ENCODE data around the gene FLNC. TPM values are rescaled to one million over a fixed set of nuclear protein-coding genes. Genes with fewer than 3 reads are reported as not detected.

The FLNC gene
- total RNA-seq, 1 experiment from 2014 or later: not detected

DNA sequence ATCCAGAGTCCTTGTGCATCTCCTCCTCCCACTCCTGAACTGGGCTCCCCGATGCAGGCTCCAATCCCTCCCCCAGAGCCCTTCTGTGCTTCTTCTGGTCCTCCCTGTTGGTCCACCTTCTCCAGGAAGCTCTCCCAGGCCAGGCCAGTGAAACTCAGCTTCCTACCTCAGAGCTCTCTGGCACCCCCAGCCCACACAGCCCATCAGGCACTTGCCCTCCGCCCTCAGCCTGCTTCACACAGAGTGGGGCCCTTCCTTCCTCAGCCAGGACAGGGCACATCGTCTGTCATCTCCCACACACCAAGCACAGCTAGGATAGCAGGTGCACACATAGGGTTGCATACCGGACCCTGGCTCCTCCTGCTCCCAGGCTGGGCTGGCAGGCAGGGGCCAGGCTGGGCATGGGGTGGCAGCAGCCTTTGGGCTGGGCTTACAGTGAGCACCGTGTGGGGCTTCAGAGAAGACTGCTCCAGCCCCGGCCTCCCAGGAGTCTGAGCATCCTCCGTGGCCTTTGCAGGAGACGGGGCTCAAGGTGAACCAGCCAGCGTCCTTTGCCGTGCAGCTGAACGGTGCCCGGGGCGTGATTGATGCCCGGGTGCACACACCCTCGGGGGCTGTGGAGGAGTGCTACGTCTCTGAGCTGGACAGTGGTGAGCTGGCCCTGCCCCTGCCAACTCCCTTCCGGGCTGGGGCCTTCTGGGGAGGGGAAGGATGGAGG lies 26.0 kb downstream of the FLNC start:
- no peaks in the 10 kb centered on the region for H3K9me2 ChIP-seq (replicated peaks; ENCODE audit: insufficient read depth, low read length)
- no peak overlapping the region for H2AFZ ChIP-seq (ENCODE audit: low read length)
- H3K27ac ChIP-seq (ENCODE audit: low read length): no peak overlapping the region
- H3K79me2 ChIP-seq (ENCODE audit: low read length): no peaks in the 10 kb centered on the region
- H3K4me1 ChIP-seq (ENCODE audit: low read length): peaks cover 17% of the 10 kb centered on the region
- no peak for DNase-seq
- H4K20me1 ChIP-seq (ENCODE audit: insufficient read depth, low read depth, low read length): no peaks in the 10 kb centered on the region
- no peak overlapping the region for H3K4me2 ChIP-seq (ENCODE audit: low read depth, low read length, poor library complexity, severe bottlenecking)
- no peaks in the 10 kb centered on the region for H3K27me3 ChIP-seq (ENCODE audit: low read length)
- H3K36me3 ChIP-seq (ENCODE audit: insufficient read depth, low read length): no peaks in the 10 kb centered on the region
- no peaks in the 10 kb centered on the region for H3K9me3 ChIP-seq (ENCODE audit: low read length)
- peak overlapping the region; percentile 24; the same call in 1 of the 2 replicates for H3K9ac ChIP-seq (ENCODE audit: low read length)
- no peak overlapping the region for H3K4me3 ChIP-seq (ENCODE audit: low read length)

DNA sequence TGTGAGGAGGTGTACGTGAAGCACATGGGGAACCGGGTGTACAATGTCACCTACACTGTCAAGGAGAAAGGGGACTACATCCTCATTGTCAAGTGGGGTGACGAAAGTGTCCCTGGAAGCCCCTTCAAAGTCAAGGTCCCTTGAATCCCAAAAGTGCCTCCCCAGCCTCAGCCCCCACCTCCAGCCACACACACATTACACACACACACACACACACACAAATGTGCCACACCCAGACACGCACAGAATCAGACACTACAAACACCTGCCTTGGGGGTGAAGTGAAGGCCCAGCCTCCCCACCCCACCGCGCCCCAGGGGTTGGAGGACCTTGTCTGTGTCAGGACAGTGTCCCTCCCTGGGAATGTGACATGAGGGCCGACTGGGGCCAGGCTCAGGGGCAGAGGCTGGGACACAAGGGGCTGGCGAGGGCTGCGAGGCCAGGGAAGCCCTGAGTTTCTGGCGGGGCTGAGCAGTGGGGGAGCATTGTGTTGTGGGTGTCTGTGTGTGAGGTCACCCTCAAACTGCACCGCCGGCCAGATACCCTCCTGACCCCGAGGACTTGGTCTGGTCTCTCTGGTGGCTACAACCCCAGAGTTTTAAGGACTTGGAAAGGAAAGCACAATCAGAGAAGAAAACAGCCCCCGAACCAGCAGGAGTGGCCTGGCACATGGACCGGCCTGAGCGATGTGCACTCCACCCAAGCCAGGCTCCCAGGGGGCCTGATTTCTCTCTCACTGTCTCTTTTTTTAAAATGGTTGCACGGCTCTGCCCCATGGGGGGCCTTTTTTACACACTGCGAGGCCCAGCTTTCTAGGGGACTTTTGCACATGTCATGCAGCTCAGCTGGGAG lies 28.4 kb downstream of the FLNC start:
- no peak overlapping the region for H3K9ac ChIP-seq (ENCODE audit: low read length)
- no peak overlapping the region for H3K4me3 ChIP-seq (ENCODE audit: low read length)
- no peaks in the 10 kb centered on the region for H3K27me3 ChIP-seq (ENCODE audit: low read length)
- H3K36me3 ChIP-seq (ENCODE audit: insufficient read depth, low read length): no peaks in the 10 kb centered on the region
- H4K20me1 ChIP-seq (ENCODE audit: insufficient read depth, low read depth, low read length): peaks cover 5% of the 10 kb centered on the region
- H3K4me2 ChIP-seq (ENCODE audit: low read depth, low read length, poor library complexity, severe bottlenecking): no peak overlapping the region
- H3K27ac ChIP-seq (ENCODE audit: low read length): no peak overlapping the region
- peaks cover 9% of the 10 kb centered on the region for H3K79me2 ChIP-seq (ENCODE audit: low read length)
- no peak for DNase-seq
- peaks cover 23% of the 10 kb centered on the region for H3K4me1 ChIP-seq (ENCODE audit: low read length)
- H3K9me3 ChIP-seq (ENCODE audit: low read length): no peaks in the 10 kb centered on the region
- H2AFZ ChIP-seq (ENCODE audit: low read length): no peak overlapping the region
- H3K9me2 ChIP-seq (replicated peaks; ENCODE audit: insufficient read depth, low read length): no peaks in the 10 kb centered on the region

DNA sequence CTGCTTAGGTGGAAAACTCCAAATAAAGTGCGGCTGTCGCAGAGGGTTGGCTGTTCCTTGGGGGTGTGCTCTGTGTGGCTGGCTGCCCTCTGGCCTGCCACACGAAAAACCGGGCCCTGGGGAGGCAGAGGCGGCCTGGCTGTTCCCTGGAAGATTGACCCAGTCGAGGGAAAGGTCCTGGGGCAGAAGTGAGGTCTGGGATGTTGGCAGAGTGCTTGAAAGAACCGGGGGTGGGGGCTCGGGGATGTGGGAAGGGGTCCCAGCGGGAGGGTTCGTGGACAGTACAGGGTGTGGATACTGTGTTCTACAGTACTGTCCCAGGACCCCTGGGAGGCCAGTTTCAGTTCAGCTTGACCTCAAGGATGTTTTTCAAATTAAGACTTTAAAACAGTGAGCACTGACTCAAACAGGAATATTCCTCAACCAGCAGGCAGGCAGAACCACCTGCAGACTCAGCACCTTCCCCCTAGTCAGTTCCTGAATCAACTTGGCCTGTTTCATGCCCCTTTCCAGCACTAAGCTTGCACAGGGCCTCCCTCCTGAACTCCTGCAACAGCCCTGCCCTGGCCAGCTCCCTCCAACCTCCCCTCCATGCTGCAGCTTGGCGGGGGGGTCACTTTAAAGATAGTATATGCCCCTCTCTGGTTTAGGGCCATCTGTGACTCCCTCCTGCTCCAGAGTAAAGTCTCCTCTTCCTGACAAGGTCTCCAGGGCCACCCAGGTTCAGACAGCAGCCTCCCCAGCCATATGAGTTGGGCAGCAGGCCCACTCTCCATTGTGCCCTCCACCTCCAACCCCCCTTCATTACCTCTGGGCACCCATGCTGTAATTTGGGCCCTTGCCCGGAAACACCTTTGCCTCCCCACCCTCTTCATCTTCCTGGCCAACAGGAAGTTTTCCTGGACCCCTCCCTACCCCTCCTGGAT lies 29.3 kb downstream of the FLNC start:
- Histone ChIP-seq H3K4me2 (ENCODE audit: low read depth, low read length, poor library complexity, severe bottlenecking) (no peak overlapping the region), H2AFZ (ENCODE audit: low read length) (no peak overlapping the region), H3K27me3 (ENCODE audit: low read length) (no peaks in the 10 kb centered on the region), H3K27ac (ENCODE audit: low read length) (no peak overlapping the region), H4K20me1 (ENCODE audit: insufficient read depth, low read depth, low read length) (peaks cover 9% of the 10 kb centered on the region), H3K9me3 (ENCODE audit: low read length) (no peaks in the 10 kb centered on the region), H3K36me3 (ENCODE audit: insufficient read depth, low read length) (no peaks in the 10 kb centered on the region), H3K9ac (ENCODE audit: low read length) (no peak overlapping the region), H3K4me3 (ENCODE audit: low read length) (no peak overlapping the region), H3K9me2 (replicated peaks; ENCODE audit: insufficient read depth, low read length) (no peaks in the 10 kb centered on the region), H3K79me2 (ENCODE audit: low read length) (peaks cover 18% of the 10 kb centered on the region), H3K4me1 (ENCODE audit: low read length) (peaks cover 31% of the 10 kb centered on the region)
- no peak for DNase-seq

DNA sequence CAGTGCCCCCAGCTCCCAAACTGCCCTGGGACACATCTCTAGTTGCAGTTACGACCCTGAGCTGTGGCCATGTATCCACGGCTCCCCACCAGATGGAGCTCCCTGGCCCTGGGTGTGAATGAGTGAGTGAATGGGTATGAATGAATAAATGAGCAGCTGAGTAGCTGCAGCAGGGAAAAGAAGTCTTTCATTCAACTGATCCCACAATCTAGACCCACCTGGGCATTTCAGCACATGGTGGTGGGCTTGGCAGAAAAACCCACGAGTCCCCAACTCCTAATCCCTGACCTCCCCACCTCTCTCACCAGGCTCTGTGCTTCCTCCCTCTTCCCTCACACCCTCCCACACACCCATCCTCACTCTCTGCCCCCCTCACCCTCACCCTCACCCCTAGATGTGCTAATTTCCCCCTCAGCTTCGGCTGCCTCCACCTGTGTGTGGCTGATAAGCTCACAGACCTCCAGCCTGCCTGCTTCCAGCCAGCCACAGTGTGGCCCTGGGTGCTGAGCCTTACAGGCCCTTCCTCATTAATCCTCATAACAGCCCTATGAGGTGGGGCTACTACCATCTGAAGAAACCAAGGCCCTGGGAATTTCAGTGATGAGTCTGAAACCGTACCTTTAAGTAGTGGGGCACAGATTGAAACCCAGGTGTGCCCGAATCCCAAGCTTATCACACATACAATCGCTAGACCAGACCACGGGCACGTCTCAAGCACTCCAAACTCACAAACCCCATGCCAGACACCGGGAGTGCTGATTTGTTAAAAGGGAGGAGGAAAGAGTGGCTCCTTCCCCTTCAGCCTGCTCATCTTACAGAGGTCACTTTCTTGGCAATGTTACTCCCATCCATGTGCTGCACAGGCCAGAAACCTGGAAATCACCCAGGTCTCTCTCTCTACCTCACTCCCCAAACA lies 30.2 kb downstream of the FLNC start:
- Histone ChIP-seq H2AFZ (ENCODE audit: low read length) (no peak overlapping the region), H3K36me3 (ENCODE audit: insufficient read depth, low read length) (0 out of 2 replicates have a peak, but pooled peaks cover 3% of the 10 kb centered on the region), H3K9ac (ENCODE audit: low read length) (no peak overlapping the region), H3K4me3 (ENCODE audit: low read length) (no peak overlapping the region), H3K27ac (ENCODE audit: low read length) (no peak overlapping the region), H3K4me1 (ENCODE audit: low read length) (peaks cover 26% of the 10 kb centered on the region), H3K4me2 (ENCODE audit: low read depth, low read length, poor library complexity, severe bottlenecking) (no peak overlapping the region), H3K79me2 (ENCODE audit: low read length) (peaks cover 27% of the 10 kb centered on the region), H3K9me2 (replicated peaks; ENCODE audit: insufficient read depth, low read length) (no peaks in the 10 kb centered on the region), H3K27me3 (ENCODE audit: low read length) (no peaks in the 10 kb centered on the region), H4K20me1 (ENCODE audit: insufficient read depth, low read depth, low read length) (peaks cover 9% of the 10 kb centered on the region), H3K9me3 (ENCODE audit: low read length) (no peaks in the 10 kb centered on the region)
- no peak for DNase-seq

DNA sequence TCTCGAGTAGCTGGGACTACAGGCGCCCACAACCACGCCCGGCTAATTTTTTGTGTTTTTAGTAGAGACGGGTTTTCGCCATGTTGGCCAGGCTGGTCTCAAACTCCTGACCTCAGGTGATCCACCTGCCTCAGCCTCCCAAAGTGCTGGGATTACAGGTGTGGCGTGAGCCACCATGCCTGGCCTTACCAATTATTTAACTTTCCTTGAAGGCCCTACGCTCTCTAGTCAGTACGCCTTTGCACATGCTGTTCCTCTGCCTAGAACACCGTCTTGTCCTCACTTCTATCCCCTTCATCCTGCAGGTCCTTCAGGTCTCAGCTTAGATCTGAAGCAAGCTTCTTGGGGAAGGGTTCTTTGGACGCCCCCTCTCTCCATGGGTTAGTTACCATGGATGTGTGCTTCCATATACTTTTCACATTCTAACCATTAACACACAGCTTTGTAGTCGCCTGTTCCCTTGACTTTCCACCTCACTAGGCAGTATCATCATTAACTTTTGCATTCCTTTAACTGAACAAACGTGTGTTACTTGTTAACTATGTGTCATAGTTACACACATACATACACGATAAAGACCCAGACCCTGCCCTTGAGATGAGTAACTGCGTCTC lies 31.9 kb downstream of the FLNC start:
- peak overlapping the region; percentile 68 for H3K4me2 ChIP-seq (ENCODE audit: low read depth, low read length, poor library complexity, severe bottlenecking)
- H3K4me3 ChIP-seq (ENCODE audit: low read length): peak overlapping the region; percentile 58
- no peaks in the 10 kb centered on the region for H3K9me2 ChIP-seq (replicated peaks; ENCODE audit: insufficient read depth, low read length)
- no peak for DNase-seq
- peak overlapping the region; percentile 58 for H3K9ac ChIP-seq (ENCODE audit: low read length)
- H3K9me3 ChIP-seq (ENCODE audit: low read length): no peaks in the 10 kb centered on the region
- H3K4me1 ChIP-seq (ENCODE audit: low read length): peaks cover 20% of the 10 kb centered on the region
- no peak overlapping the region for H3K27ac ChIP-seq (ENCODE audit: low read length)
- H3K79me2 ChIP-seq (ENCODE audit: low read length): peaks cover 28% of the 10 kb centered on the region
- 0 out of 2 replicates have a peak, but pooled peaks cover 6% of the 10 kb centered on the region for H3K36me3 ChIP-seq (ENCODE audit: insufficient read depth, low read length)
- peaks cover 9% of the 10 kb centered on the region for H4K20me1 ChIP-seq (ENCODE audit: insufficient read depth, low read depth, low read length)
- no peaks in the 10 kb centered on the region for H3K27me3 ChIP-seq (ENCODE audit: low read length)
- peak overlapping the region; percentile 80 for H2AFZ ChIP-seq (ENCODE audit: low read length)

DNA sequence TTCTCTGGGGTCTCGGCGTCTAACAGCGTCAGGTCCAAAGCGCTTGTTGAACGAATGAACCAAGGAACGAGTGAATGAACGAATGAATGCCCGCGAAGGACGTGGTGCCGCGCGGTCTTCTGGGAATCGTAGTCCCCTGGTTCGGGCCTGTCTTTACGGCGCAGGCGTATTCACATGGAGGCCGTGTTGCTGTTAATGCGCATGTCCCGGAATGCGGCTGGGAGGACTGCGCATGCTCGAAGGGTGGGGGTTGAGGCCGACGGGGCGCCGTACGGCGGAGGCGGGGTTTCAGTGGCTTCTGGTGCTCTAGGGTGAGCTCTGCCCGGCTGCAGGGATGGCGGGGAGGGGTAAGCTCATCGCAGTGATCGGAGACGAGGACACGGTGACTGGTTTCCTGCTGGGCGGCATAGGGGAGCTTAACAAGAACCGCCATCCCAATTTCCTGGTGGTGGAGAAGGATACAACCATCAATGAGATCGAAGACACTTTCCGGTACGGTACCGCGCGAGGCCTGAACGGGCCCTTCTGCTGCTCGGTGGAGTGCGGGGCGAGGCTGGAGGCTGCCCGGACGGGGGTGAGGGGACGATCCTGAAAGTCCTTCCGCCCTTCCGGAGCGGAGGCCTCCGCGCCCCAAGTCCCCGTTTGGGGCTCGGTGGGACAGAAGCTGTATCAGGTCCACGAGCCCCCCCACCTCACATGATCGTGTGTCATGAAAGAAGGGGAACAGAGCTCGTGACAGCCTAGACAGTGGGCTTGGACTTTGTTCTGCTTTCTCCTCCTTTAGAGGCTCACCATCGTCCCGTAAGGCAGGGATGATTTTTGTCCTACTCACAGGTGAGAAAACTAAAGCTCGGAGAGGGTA lies 32.6 kb downstream of the FLNC start, which contains the start of gene ATP6V1F:
Gene ATP6V1F, plus strand, starts transcription at position 286 of the 862 bp plus-strand sequence. Its CDS starts 49 bp downstream, at position 335.
- peak within 1 kb of the TSS; percentile 97 for H3K4me2 ChIP-seq (ENCODE audit: low read depth, low read length, poor library complexity, severe bottlenecking)
- peak; percentile 99 for DNase-seq
- H4K20me1 ChIP-seq (ENCODE audit: insufficient read depth, low read depth, low read length): peaks cover 9% of the 10 kb centered on the region
- H3K4me3 ChIP-seq (ENCODE audit: low read length): peak within 1 kb of the TSS; percentile 99
- H3K27me3 ChIP-seq (ENCODE audit: low read length): no peaks in the 10 kb centered on the region
- H3K9me2 ChIP-seq (replicated peaks; ENCODE audit: insufficient read depth, low read length): no peaks in the 10 kb centered on the region
- peak within 1 kb of the TSS; percentile 92 for H2AFZ ChIP-seq (ENCODE audit: low read length)
- peak within 1 kb of the TSS; percentile 95 for H3K9ac ChIP-seq (ENCODE audit: low read length)
- peaks cover 28% of the 10 kb centered on the region for H3K79me2 ChIP-seq (ENCODE audit: low read length)
- H3K27ac ChIP-seq (ENCODE audit: low read length): peak within 1 kb of the TSS; percentile 69
- H3K9me3 ChIP-seq (ENCODE audit: low read length): no peaks in the 10 kb centered on the region
- H3K36me3 ChIP-seq (ENCODE audit: insufficient read depth, low read length): 0 out of 2 replicates have a peak, but pooled peaks cover 6% of the 10 kb centered on the region
- peaks cover 20% of the 10 kb centered on the region for H3K4me1 ChIP-seq (ENCODE audit: low read length)
